Measurements from ENCODE around the gene PLEKHN1. TPM values are rescaled to one million over a fixed set of nuclear protein-coding genes. Genes with fewer than 3 reads are reported as not detected.

PLEKHN1 gene
- total RNA-seq, 1 donor from 2014 or later: 26.4 TPM

Other genes with a start within 250 kb of the PLEKHN1 start
- 0.52 TPM for gene SAMD11, start 42.6 kb upstream of the PLEKHN1 start, total RNA-seq
- 68.1 TPM for gene NOC2L, start 7.2 kb upstream of the PLEKHN1 start, total RNA-seq
- 5.8 TPM for gene KLHL17, start 5.9 kb upstream of the PLEKHN1 start, total RNA-seq
- not detected for gene PERM1, start 15.6 kb downstream of the PLEKHN1 start, total RNA-seq
- 15.7 TPM for gene HES4, start 33.6 kb downstream of the PLEKHN1 start, total RNA-seq
- gene ISG15, start 47.0 kb downstream of the PLEKHN1 start, total RNA-seq: 12.1 TPM
- 41.0 TPM for gene AGRN, start 53.6 kb downstream of the PLEKHN1 start, total RNA-seq
- gene RNF223, start 107.8 kb downstream of the PLEKHN1 start, total RNA-seq: 22.3 TPM
- gene C1orf159, start 149.6 kb downstream of the PLEKHN1 start, total RNA-seq: 9.4 TPM
- 1.0 TPM for gene TTLL10, start 207.4 kb downstream of the PLEKHN1 start, total RNA-seq
- 16.3 TPM for gene TNFRSF18, start 240.1 kb downstream of the PLEKHN1 start, total RNA-seq
- 0.36 TPM for gene TNFRSF4, start 247.7 kb downstream of the PLEKHN1 start, total RNA-seq